PFSK-1 (cell line): ENCODE measurements around the gene EXOC4.

Experiments used
- FOXP2 ChIP-seq: optimal IDR thresholded peaks from 2 replicates; pipeline ENCODE3; 2011; ENCODE audit warnings: borderline replicate concordance, control low read depth, inconsistent platforms; ENCODE audit not compliant: insufficient read depth; ENCODE audit errors: extremely low read length, extremely low read depth
- POLR2AphosphoS5 ChIP-seq: IDR thresholded peaks from 2 replicates; pipeline ENCODE4 v1.6.1; 2012; ENCODE audit warnings: low read depth, mild to moderate bottlenecking, control low read depth, low read length, moderate library complexity
- REST ChIP-seq, 2 experiments: IDR thresholded peaks; 2 replicates each; pipeline versions ENCODE4 v1.6.1 to v1.8.0; 2011 to 2012; ENCODE audit warnings: low read depth in 2 of 2, low read length in 2 of 2, control low read depth in 1 of 2, inconsistent platforms in 1 of 2, mild to moderate bottlenecking in 1 of 2, moderate library complexity in 1 of 2; ENCODE audit not compliant: insufficient read depth in 1 of 2
- SIN3A ChIP-seq: IDR thresholded peaks from 2 replicates; pipeline ENCODE4 v1.6.1; 2012; ENCODE audit warnings: mild to moderate bottlenecking, low read length, moderate library complexity, borderline replicate concordance; ENCODE audit not compliant: insufficient read depth
- TAF1 ChIP-seq: IDR thresholded peaks from 2 replicates; pipeline ENCODE4 v1.6.1; 2012; ENCODE audit warnings: low read length, control low read depth, borderline replicate concordance; ENCODE audit not compliant: insufficient read depth

Gene EXOC4

GRCh38 chr7:134031835-134032617 is 779.1 kb downstream of the EXOC4 start:
- no peak for TF ChIP-seq REST (IDR thresholded peaks at IDR 0.05; ENCODE audit: insufficient read depth in 1 of 2, low read depth in 2 of 2, low read length in 2 of 2)
- no peak for TF ChIP-seq POLR2AphosphoS5
- TF ChIP-seq SIN3A: no peak
- no peak for TF ChIP-seq FOXP2
- no peak for TF ChIP-seq TAF1

GRCh38 chr7:134034652-134035051 is 781.8 kb downstream of the EXOC4 start:
- TF ChIP-seq POLR2AphosphoS5: no peak
- no peak for TF ChIP-seq FOXP2
- no peak for TF ChIP-seq REST (IDR thresholded peaks at IDR 0.05; ENCODE audit: insufficient read depth in 1 of 2, low read depth in 2 of 2, low read length in 2 of 2)
- no peak for TF ChIP-seq TAF1
- TF ChIP-seq SIN3A: no peak

- no peak for TF ChIP-seq SIN3A
- TF ChIP-seq TAF1: no peak
- no peak for TF ChIP-seq POLR2AphosphoS5
- no peak for TF ChIP-seq REST (IDR thresholded peaks at IDR 0.05; ENCODE audit: insufficient read depth in 1 of 2, low read depth in 2 of 2, low read length in 2 of 2)
Observed at GRCh38 chr7:134037991-134038390, 785.1 kb downstream of the EXOC4 start.

- TF ChIP-seq FOXP2 (no peak), REST (IDR thresholded peaks at IDR 0.05; ENCODE audit: insufficient read depth in 1 of 2, low read depth in 2 of 2, low read length in 2 of 2) (no peak), SIN3A (no peak), POLR2AphosphoS5 (no peak), TAF1 (no peak)
Observed at GRCh38 chr7:134040988-134041387, 788.1 kb downstream of the EXOC4 start.

GRCh38 chr7:134041477-134041876 is 788.6 kb downstream of the EXOC4 start:
- TF ChIP-seq TAF1: no peak
- no peak for TF ChIP-seq FOXP2
- no peak for TF ChIP-seq POLR2AphosphoS5
- TF ChIP-seq SIN3A: no peak
- TF ChIP-seq REST (IDR thresholded peaks at IDR 0.05; ENCODE audit: insufficient read depth in 1 of 2, low read depth in 2 of 2, low read length in 2 of 2): no peak
